D721Med (cell line): Measurements from ENCODE around the gene EEF1E1.

Experiments
- DNase-seq: peaks from one replicate; pipeline ENCODE4 v3.0.0; 2011; ENCODE audit warnings: low spot score; ENCODE audit not compliant: insufficient read length
- FAIRE-seq: peaks from 2 replicates; lab custom pipeline; 2011; peaks lifted over from hg19 to GRCh38; lab: Jason Lieb, UNC
- CTCF ChIP-seq: IDR thresholded peaks from 2 replicates; pipeline ENCODE4 v1.5.1; 2012; ENCODE audit warnings: mild to moderate bottlenecking, control low read depth; ENCODE audit not compliant: insufficient read depth; ENCODE audit errors: missing control alignments

The EEF1E1 gene

GRCh38 chr6:8082572-8082953 is 19.8 kb downstream of the EEF1E1 start:
- no peak for DNase-seq
- no peak for TF ChIP-seq CTCF
- no peak for FAIRE-seq

- DNase-seq: no peak
- TF ChIP-seq CTCF: no peak
- no peak for FAIRE-seq
These were observed 21.8 kb downstream of the EEF1E1 start for GRCh38 chr6:8080362-8081151.

GRCh38 chr6:8079126-8079525 is 23.2 kb downstream of the EEF1E1 start:
- FAIRE-seq (no peak), DNase-seq (no peak)
- no peak for TF ChIP-seq CTCF

GRCh38 chr6:8077991-8078390 is 24.4 kb downstream of the EEF1E1 start:
- DNase-seq (no peak), FAIRE-seq (no peak)
- no peak for TF ChIP-seq CTCF

- DNase-seq: no peak
- no peak for TF ChIP-seq CTCF
- no peak for FAIRE-seq
These were observed 26.6 kb downstream of the EEF1E1 start for GRCh38 chr6:8075704-8076103.

- TF ChIP-seq CTCF: no peak
- FAIRE-seq: no peak
- no peak for DNase-seq
These were observed 27.2 kb downstream of the EEF1E1 start for GRCh38 chr6:8075185-8075584.

GRCh38 chr6:8074213-8074612 is 28.1 kb downstream of the EEF1E1 start:
- FAIRE-seq (no peak), DNase-seq (no peak)
- no peak for TF ChIP-seq CTCF
